ENCODE results near the gene GPR4. TPM values are rescaled to one million over a fixed set of nuclear protein-coding genes. Genes with fewer than 3 reads are reported as not detected.

Gene GPR4
- total and polyA plus RNA-seq, 2 of the 8 experiments (the other 6 are each of a cell fraction or from before 2014, with no cell fraction given) = 0.19 to 0.39 TPM

DNA sequence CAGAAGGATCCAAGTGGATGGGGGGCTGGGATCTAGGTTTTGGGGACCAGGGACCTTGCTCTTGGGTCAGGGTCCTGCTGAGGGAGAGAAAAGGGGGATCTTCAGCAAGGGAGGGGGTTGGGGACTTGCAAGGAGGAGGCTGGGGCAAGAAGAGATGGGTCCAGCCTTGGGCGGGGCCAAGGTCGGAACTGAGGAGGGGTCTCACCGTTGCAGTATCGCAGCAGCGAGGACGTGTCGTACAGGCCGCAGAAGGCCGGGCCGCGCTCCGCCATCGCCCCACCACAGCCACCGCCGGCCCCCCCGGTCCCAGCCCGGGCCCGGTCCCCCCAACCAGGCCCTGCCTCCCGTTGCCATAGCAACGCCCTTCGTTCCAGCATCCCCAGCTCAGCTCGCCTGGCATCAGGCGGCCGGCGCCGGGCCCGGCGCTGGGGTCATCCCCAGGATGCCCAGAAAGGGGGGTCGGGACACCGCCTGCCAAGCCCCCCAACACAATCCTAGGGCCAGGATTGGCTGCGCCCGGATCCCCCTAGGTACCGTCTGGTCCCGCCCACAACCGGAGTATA lies 43.1 kb upstream of the GPR4 start:
- Histone ChIP-seq H2AFZ (ENCODE audit: low read length) (no peak overlapping the region), H2BK20ac (ENCODE audit: low read length) (no peak overlapping the region), H4K8ac (ENCODE audit: extremely low read depth, insufficient read depth, low read length) (no peak overlapping the region), H2BK120ac (replicated peaks; ENCODE audit: low read depth, low read length) (no peak overlapping the region), H3K9ac (replicated peaks in 1 of 4; ENCODE audit: extremely low read depth in 1 of 4, low read depth in 3 of 4, low read length in 3 of 4) (no peak overlapping the region), H3K27me3 (replicated peaks in 1 of 4; ENCODE audit: control insufficient read depth in 3 of 4, extremely low read depth in 1 of 4, insufficient read depth in 3 of 4, low read length in 3 of 4) (peaks cover 0 to 6% (median 2%) of the 10 kb centered on the region in 4 experiments; a peak in 4 of 7 replicates), H3K9me3 (ENCODE audit: insufficient read depth in 2 of 2, low read depth in 1 of 2, low read length in 1 of 2) (no peaks in the 10 kb centered on the region; a peak in 1 of 4 replicates), H3K79me1 (ENCODE audit: low read depth, low read length) (no peaks in the 10 kb centered on the region), H3K18ac (ENCODE audit: extremely low read depth, low read length) (no peak overlapping the region), H3K23me2 (ENCODE audit: low read depth, low read length) (peaks cover 8% of the 10 kb centered on the region; the same call in 1 of the 2 replicates), H3K23ac (ENCODE audit: insufficient read length) (no peak overlapping the region), H3K4me3 (ENCODE audit: extremely low read depth in 1 of 4, insufficient read depth in 2 of 4, low read depth in 3 of 4, low read length in 4 of 4) (peak overlapping the region; percentile 38 to 60 (median 48); a peak in 7 of 8 replicates), H3K4ac (replicated peaks; ENCODE audit: insufficient read length, low read depth, low read length) (no peak overlapping the region), H2AK5ac (ENCODE audit: low read depth, low read length) (no peak overlapping the region), H4K20me1 (replicated peaks in 1 of 2; ENCODE audit: control insufficient read depth in 1 of 2, insufficient read depth in 2 of 2, low read length in 2 of 2) (no peaks in the 10 kb centered on the region), H3K36me3 (ENCODE audit: control insufficient read depth in 2 of 4, insufficient read depth in 4 of 4, low read length in 3 of 4) (no peaks in the 10 kb centered on the region), H3K14ac (ENCODE audit: insufficient read length) (no peak overlapping the region), H4K5ac (ENCODE audit: insufficient read length, low read depth, low read length) (no peak overlapping the region), H3K4me2 (ENCODE audit: insufficient read depth in 1 of 2, low read depth in 2 of 2, low read length in 2 of 2) (peak overlapping the region; percentile 43 to 45; a peak in 3 of 4 replicates), H2BK5ac (ENCODE audit: low read depth, low read length) (no peak overlapping the region), H4K91ac (replicated peaks; ENCODE audit: insufficient read length, low read length) (no peak overlapping the region), H3K79me2 (ENCODE audit: control insufficient read depth in 1 of 2, insufficient read depth in 2 of 2, low read length in 2 of 2) (no peaks in the 10 kb centered on the region), H3K56ac (replicated peaks; ENCODE audit: insufficient read length, low read depth, low read length) (no peak overlapping the region), H3K4me1 (replicated peaks in 1 of 4; ENCODE audit: control insufficient read depth in 3 of 4, insufficient read depth in 4 of 4, low read length in 3 of 4) (peaks cover 6 to 27% (median 16%) of the 10 kb centered on the region in 4 experiments), H2BK12ac (ENCODE audit: low read depth, low read length) (no peak overlapping the region), H2BK15ac (ENCODE audit: low read length) (no peak overlapping the region), H3K27ac (ENCODE audit: low read depth, low read length) (no peak overlapping the region)
- DNase-seq (ENCODE audit: low read depth in 1 of 2, low spot score in 2 of 2) (no peak), FAIRE-seq (no peak)
- 15% methylated on average over 25 of the region's 35 CpGs; no CpG with 5 or more reads in 1 of the 2 experiments for WGBS, 2 experiments (ENCODE audit: extremely low coverage in 1 of 2, insufficient coverage in 1 of 2, insufficient read length in 1 of 2, insufficient replicate concordance in 2 of 2, low coverage in 1 of 2, low lambda C conversion rate in 2 of 2, missing lambda C conversion rate in 1 of 2)
- ChIA-PET CTCF (ENCODE audit: partially characterized antibody) (interaction anchor here (0.8 to 5.8 kb wide), 8 partner anchors 25 to 206 kb away, joined by 3 to 67 read pairs (median 4); partner anchors contain the start of gene PPM1N), POLR2A (ENCODE audit: partially characterized antibody) (interaction anchor here (0.6 to 1.8 kb wide), 9 partner anchors 13 to 124 kb away, joined by 3 to 8 read pairs (median 4); partner anchors contain the start of genes GIPR, QPCTL, SIX5 and SNRPD2)
- no peak for TF ChIP-seq KDM1A (IDR thresholded peaks at IDR 0.05; ENCODE audit: borderline replicate concordance, low read length)
- no peak for TF ChIP-seq TAF1 (IDR thresholded peaks at IDR 0.05; ENCODE audit: low read depth, low read length)
- TF ChIP-seq TEAD4 (IDR thresholded peaks at IDR 0.05; ENCODE audit: low read depth, low read length) = no peak
